Glutamatergic neuron (in vitro differentiated cells): ENCODE data around the gene NSG1. TPM values are rescaled to one million over a fixed set of nuclear protein-coding genes. Genes with fewer than 3 reads are reported as not detected.
"Not testable (repeated sequence)": the region's sequence is repeated elsewhere in the genome, so short reads cannot be mapped to it uniquely, and the experiment has no call there.

Source experiments
- DNase-seq: peaks from one replicate; pipeline ENCODE4 v3.0.0; 2022
- H3K27ac Mint-ChIP-seq: one replicate; pipeline ENCODE4 v1.8.0; 2020; ENCODE audit warnings: mild to moderate bottlenecking, mixed read lengths, inconsistent platforms; ENCODE audit not compliant: unreplicated experiment
- H3K27me3 Mint-ChIP-seq: one replicate; pipeline ENCODE4 v1.8.0; 2020; ENCODE audit warnings: mild to moderate bottlenecking, moderate library complexity, mixed read lengths, inconsistent platforms; ENCODE audit not compliant: unreplicated experiment
- H3K36me3 Mint-ChIP-seq: one replicate; pipeline ENCODE4 v1.8.0; 2020; ENCODE audit warnings: mild to moderate bottlenecking, mixed read lengths, inconsistent platforms; ENCODE audit not compliant: unreplicated experiment
- H3K4me1 Mint-ChIP-seq: one replicate; pipeline ENCODE4 v1.8.0; 2020; ENCODE audit warnings: mild to moderate bottlenecking, low read depth, mixed read lengths, inconsistent platforms; ENCODE audit not compliant: unreplicated experiment
- H3K4me3 Mint-ChIP-seq: one replicate; pipeline ENCODE4 v1.8.0; 2020; ENCODE audit warnings: mild to moderate bottlenecking, mixed read lengths, inconsistent platforms; ENCODE audit not compliant: unreplicated experiment
- H3K9me3 Mint-ChIP-seq: one replicate; pipeline ENCODE4 v1.8.0; 2020; ENCODE audit warnings: mild to moderate bottlenecking, moderate library complexity, mixed read lengths, inconsistent platforms; ENCODE audit not compliant: unreplicated experiment
- CTCF ChIP-seq: fragments of 200-600 bp; sonication (generic); IDR thresholded peaks from one replicate; pipeline ENCODE4 v1.5.0; 2021; ENCODE audit not compliant: partially characterized antibody, unreplicated experiment
- total RNA-seq: library from RNA; stranded (reverse); fragmentation: NEBNext Ultra II Directional; extraction: Animal tissue kit (Norgen Biotek cat#: 25700); gene quantifications from one replicate; pipeline ENCODE4 v1.2.1, GENCODE V29; 2021; ENCODE audit not compliant: unreplicated experiment

The NSG1 gene
- total RNA-seq, 1 donor from 2014 or later: 208 TPM

GRCh38 chr4:4343038-4343437, 43.9 kb upstream of the NSG1 start:
- no peak for DNase-seq
- Mint-ChIP-seq H3K36me3 (no peaks in the 10 kb centered on the region), H3K4me3 (no peak overlapping the region), H3K27me3 (no peaks in the 10 kb centered on the region), H3K27ac (no peak overlapping the region), H3K4me1 (no peaks in the 10 kb centered on the region), H3K9me3 (peaks cover 2% of the 10 kb centered on the region)
- no peak for TF ChIP-seq CTCF

- peaks cover 2% of the 10 kb centered on the region for H3K9me3 Mint-ChIP-seq
- H3K4me3 Mint-ChIP-seq: no peak overlapping the region
- no peaks in the 10 kb centered on the region for H3K4me1 Mint-ChIP-seq
- H3K36me3 Mint-ChIP-seq: no peaks in the 10 kb centered on the region
- H3K27ac Mint-ChIP-seq: no peak overlapping the region
- TF ChIP-seq CTCF: no peak
- no peaks in the 10 kb centered on the region for H3K27me3 Mint-ChIP-seq
- DNase-seq: no peak
Observed at GRCh38 chr4:4344915-4345527, 41.9 kb upstream of the NSG1 start.

DNA sequence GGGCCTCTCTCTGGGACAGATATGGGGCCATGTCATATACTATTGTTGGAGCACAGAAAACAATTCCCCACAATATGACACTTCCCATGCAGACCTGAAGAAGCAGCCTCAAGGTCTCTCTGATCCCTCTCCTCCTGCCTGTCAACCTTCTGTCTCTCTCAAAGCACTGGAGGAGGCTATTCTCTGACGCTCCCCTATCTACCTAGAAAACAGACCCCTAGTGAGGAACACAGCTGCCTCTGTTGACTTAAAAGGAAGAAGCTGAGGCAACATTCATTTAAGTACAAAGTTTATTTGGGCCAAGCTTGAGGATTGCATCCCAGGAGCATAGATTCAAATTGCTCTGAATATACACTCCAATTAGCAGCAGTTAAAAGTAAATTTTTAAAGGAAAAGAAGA, 39.3 kb upstream of the NSG1 start:
- H3K27ac Mint-ChIP-seq: no peak overlapping the region
- no peak for TF ChIP-seq CTCF
- no peaks in the 10 kb centered on the region for H3K27me3 Mint-ChIP-seq
- no peaks in the 10 kb centered on the region for H3K4me1 Mint-ChIP-seq
- DNase-seq: no peak
- H3K4me3 Mint-ChIP-seq: no peak overlapping the region
- no peaks in the 10 kb centered on the region for H3K36me3 Mint-ChIP-seq
- peaks cover 2% of the 10 kb centered on the region for H3K9me3 Mint-ChIP-seq

GRCh38 chr4:4348585-4348984, 38.3 kb upstream of the NSG1 start:
- H3K36me3 Mint-ChIP-seq, DNase-seq, H3K4me3 Mint-ChIP-seq, H3K27me3 Mint-ChIP-seq, H3K27ac Mint-ChIP-seq, H3K9me3 Mint-ChIP-seq, H3K4me1 Mint-ChIP-seq: not testable (repeated sequence)

GRCh38 chr4:4349867-4350266, 37.0 kb upstream of the NSG1 start:
- no peak overlapping the region for H3K27ac Mint-ChIP-seq
- H3K27me3 Mint-ChIP-seq: no peaks in the 10 kb centered on the region
- no peaks in the 10 kb centered on the region for H3K9me3 Mint-ChIP-seq
- no peak for TF ChIP-seq CTCF
- no peak overlapping the region for H3K4me3 Mint-ChIP-seq
- no peaks in the 10 kb centered on the region for H3K4me1 Mint-ChIP-seq
- no peaks in the 10 kb centered on the region for H3K36me3 Mint-ChIP-seq
- no peak for DNase-seq

DNA sequence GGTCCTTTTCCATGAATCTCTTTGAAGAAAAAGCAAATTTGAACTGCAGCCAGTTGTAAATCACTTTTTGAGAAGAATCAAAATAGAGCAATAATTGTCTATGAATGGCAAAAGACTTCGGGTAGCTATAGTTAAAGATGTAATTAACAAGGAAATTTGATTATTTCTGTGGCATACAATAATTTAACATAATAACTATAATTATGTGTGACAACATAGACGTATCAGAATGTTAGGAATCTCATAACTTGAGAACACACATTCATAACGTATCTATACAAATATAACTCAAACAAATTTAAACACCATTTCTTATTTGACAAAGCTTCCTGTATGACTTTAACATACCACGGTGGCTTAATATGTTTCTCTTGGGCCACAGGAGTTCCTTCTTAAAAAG, 36.0 kb upstream of the NSG1 start:
- H3K9me3 Mint-ChIP-seq: no peaks in the 10 kb centered on the region
- H3K27me3 Mint-ChIP-seq: no peaks in the 10 kb centered on the region
- H3K4me1 Mint-ChIP-seq: no peaks in the 10 kb centered on the region
- no peak for TF ChIP-seq CTCF
- DNase-seq: no peak
- no peak overlapping the region for H3K4me3 Mint-ChIP-seq
- H3K36me3 Mint-ChIP-seq: no peaks in the 10 kb centered on the region
- H3K27ac Mint-ChIP-seq: no peak overlapping the region
